Activated CD4-positive, alpha-beta T cell treated with anti-CD3 and anti-CD28 coated beads, Interleukin-2, amount 10 ng/mL, durations not matched to agents 24 days and 14 days (primary cell): Measurements from ENCODE around the gene C2orf69. TPM values are rescaled to one million over a fixed set of nuclear protein-coding genes. Genes with fewer than 3 reads are reported as not detected.
"Not testable (repeated sequence)": the region's sequence is repeated elsewhere in the genome, so short reads cannot be mapped to it uniquely, and the experiment has no call there.

Source experiments
- DNase-seq: peaks from one replicate; pipeline ENCODE4 v3.0.0; 2022
- H3K27ac Mint-ChIP-seq: one replicate; pipeline ENCODE4 v1.8.0; 2022; ENCODE audit warnings: mild to moderate bottlenecking, mixed read lengths
- H3K27me3 Mint-ChIP-seq: one replicate; pipeline ENCODE4 v1.8.0; 2022; ENCODE audit warnings: mixed read lengths
- H3K36me3 Mint-ChIP-seq: one replicate; pipeline ENCODE4 v1.8.0; 2022; ENCODE audit warnings: low read depth, mild to moderate bottlenecking, mixed read lengths
- H3K4me1 Mint-ChIP-seq: one replicate; pipeline ENCODE4 v1.8.0; 2021; ENCODE audit warnings: mixed read lengths
- H3K4me3 Mint-ChIP-seq: one replicate; pipeline ENCODE4 v1.8.0; 2022; ENCODE audit warnings: mild to moderate bottlenecking, moderate library complexity, mixed read lengths
- H3K9me3 Mint-ChIP-seq: one replicate; pipeline ENCODE4 v1.8.0; 2021; ENCODE audit warnings: mixed read lengths
- intact Hi-C: fragments of 100-400 bp; cut with micrococcal nuclease; formaldehyde crosslinking; loops from one replicate; pipeline ENCODE4 v1.15.1; 2023
- total RNA-seq: library from RNA; stranded (reverse); gene quantifications from 2 replicates; pipeline ENCODE4 v1.2.3, GENCODE V29; 2022

Gene C2orf69
- total RNA-seq, 1 donor from 2014 or later = 17.4 TPM

GRCh38 chr2:199902486-199903110, 8.5 kb upstream of the C2orf69 start:
- no peaks in the 10 kb centered on the region for H3K9me3 Mint-ChIP-seq
- H3K27ac Mint-ChIP-seq = no peak overlapping the region
- H3K36me3 Mint-ChIP-seq = no peaks in the 10 kb centered on the region
- no peak for DNase-seq
- no peak overlapping the region for H3K4me3 Mint-ChIP-seq
- intact Hi-C loops = no loop called here
- peaks cover 45% of the 10 kb centered on the region for H3K27me3 Mint-ChIP-seq
- H3K4me1 Mint-ChIP-seq = no peaks in the 10 kb centered on the region

- Mint-ChIP-seq H3K4me3 (no peak overlapping the region), H3K27ac (no peak overlapping the region), H3K9me3 (no peaks in the 10 kb centered on the region), H3K36me3 (no peaks in the 10 kb centered on the region), H3K4me1 (no peaks in the 10 kb centered on the region), H3K27me3 (peaks cover 43% of the 10 kb centered on the region)
- intact Hi-C loops = no loop called here
- DNase-seq = no peak
These were observed 8.0 kb upstream of the C2orf69 start for GRCh38 chr2:199903111-199903510.

- Mint-ChIP-seq H3K4me1 (peaks cover 12% of the 10 kb centered on the region), H3K36me3 (peaks cover 4% of the 10 kb centered on the region), H3K9me3 (no peaks in the 10 kb centered on the region), H3K27ac (no peak overlapping the region), H3K4me3 (no peak overlapping the region), H3K27me3 (peaks cover 28% of the 10 kb centered on the region)
- DNase-seq = no peak
- intact Hi-C loops = no loop called here
These were observed 3.9 kb upstream of the C2orf69 start for GRCh38 chr2:199907008-199907714.

- Mint-ChIP-seq H3K27ac (peak overlapping the region; percentile 97), H3K9me3 (no peaks in the 10 kb centered on the region), H3K4me3 (peak overlapping the region; percentile 99), H3K27me3 (peaks cover 11% of the 10 kb centered on the region), H3K4me1 (peaks cover 31% of the 10 kb centered on the region), H3K36me3 (peaks cover 13% of the 10 kb centered on the region)
- DNase-seq = no peak
- intact Hi-C loops = loop anchor here (1.0 to 5.0 kb wide), 4 partner anchors 45 to 616 kb away; partner anchors contain the start of genes MAIP1, SGO2, SPATS2L and TYW5
These were observed 598 bp upstream of the C2orf69 start for GRCh38 chr2:199910338-199911051.

- Mint-ChIP-seq H3K27me3 (peaks cover 3% of the 10 kb centered on the region), H3K4me3 (peak overlapping the region; percentile 99), H3K4me1 (peaks cover 31% of the 10 kb centered on the region), H3K9me3 (no peaks in the 10 kb centered on the region), H3K27ac (peak overlapping the region; percentile 97), H3K36me3 (peaks cover 25% of the 10 kb centered on the region)
- DNase-seq = no peak
- intact Hi-C loops = loop anchor here (1.0 to 5.0 kb wide), 4 partner anchors 43 to 614 kb away; partner anchors contain the start of genes MAIP1, SGO2, SPATS2L and TYW5
These were observed 726 bp downstream of the C2orf69 start for GRCh38 chr2:199911877-199912161.

- Mint-ChIP-seq H3K4me1 (peaks cover 31% of the 10 kb centered on the region), H3K27ac (peak overlapping the region; percentile 14), H3K4me3 (peak overlapping the region; percentile 99), H3K36me3 (peaks cover 33% of the 10 kb centered on the region)
- H3K9me3 Mint-ChIP-seq, H3K27me3 Mint-ChIP-seq: not testable (repeated sequence)
- intact Hi-C loops = loop anchor here (5.0 kb wide), 1 partner anchor 395 kb away; the partner anchor contains the start of gene SPATS2L
- peak; percentile 57 for DNase-seq
These were observed 1.5 kb downstream of the C2orf69 start for GRCh38 chr2:199912553-199913114.

- H3K36me3 Mint-ChIP-seq = peaks cover 49% of the 10 kb centered on the region
- intact Hi-C loops = loop anchor here (5.0 kb wide), 1 partner anchor 393 kb away; the partner anchor contains the start of gene SPATS2L
- H3K27me3 Mint-ChIP-seq = no peaks in the 10 kb centered on the region
- peaks cover 31% of the 10 kb centered on the region for H3K4me1 Mint-ChIP-seq
- H3K4me3 Mint-ChIP-seq = peak overlapping the region; percentile 18
- peak overlapping the region; percentile 1 for H3K27ac Mint-ChIP-seq
- peak; percentile 54 for DNase-seq
- no peaks in the 10 kb centered on the region for H3K9me3 Mint-ChIP-seq
These were observed 3.4 kb downstream of the C2orf69 start for GRCh38 chr2:199914372-199914958.

- Mint-ChIP-seq H3K27me3 (no peaks in the 10 kb centered on the region), H3K4me1 (peaks cover 22% of the 10 kb centered on the region), H3K36me3 (peaks cover 52% of the 10 kb centered on the region), H3K9me3 (no peaks in the 10 kb centered on the region), H3K27ac (no peak overlapping the region), H3K4me3 (no peak overlapping the region)
- peak; percentile 44 for DNase-seq
- intact Hi-C loops = no loop called here
These were observed 5.9 kb downstream of the C2orf69 start for GRCh38 chr2:199916980-199917379.

GRCh38 chr2:199922856-199923255, 11.8 kb downstream of the C2orf69 start:
- Mint-ChIP-seq H3K36me3 (peaks cover 42% of the 10 kb centered on the region), H3K4me1 (peaks cover 19% of the 10 kb centered on the region), H3K9me3 (no peaks in the 10 kb centered on the region), H3K27ac (no peak overlapping the region), H3K4me3 (no peak overlapping the region), H3K27me3 (no peaks in the 10 kb centered on the region)
- intact Hi-C loops = no loop called here
- DNase-seq = peak; percentile 50

GRCh38 chr2:199923924-199924323, 12.8 kb downstream of the C2orf69 start:
- intact Hi-C loops = no loop called here
- peak; percentile 48 for DNase-seq
- H3K27me3 Mint-ChIP-seq = no peaks in the 10 kb centered on the region
- H3K27ac Mint-ChIP-seq = peak overlapping the region; percentile 30
- peaks cover 40% of the 10 kb centered on the region for H3K36me3 Mint-ChIP-seq
- no peaks in the 10 kb centered on the region for H3K9me3 Mint-ChIP-seq
- peaks cover 19% of the 10 kb centered on the region for H3K4me1 Mint-ChIP-seq
- no peak overlapping the region for H3K4me3 Mint-ChIP-seq

GRCh38 chr2:199926806-199927205, 15.7 kb downstream of the C2orf69 start:
- peak; percentile 0 for DNase-seq
- Mint-ChIP-seq H3K9me3 (no peaks in the 10 kb centered on the region), H3K27ac (no peak overlapping the region), H3K4me1 (peaks cover 17% of the 10 kb centered on the region), H3K4me3 (no peak overlapping the region), H3K27me3 (no peaks in the 10 kb centered on the region), H3K36me3 (peaks cover 43% of the 10 kb centered on the region)
- intact Hi-C loops = no loop called here

GRCh38 chr2:199928226-199928625, 17.1 kb downstream of the C2orf69 start:
- intact Hi-C loops = no loop called here
- peaks cover 44% of the 10 kb centered on the region for H3K36me3 Mint-ChIP-seq

GRCh38 chr2:199928626-199929025, 17.5 kb downstream of the C2orf69 start:
- Mint-ChIP-seq H3K27ac (no peak overlapping the region), H3K9me3 (no peaks in the 10 kb centered on the region), H3K4me1 (peaks cover 15% of the 10 kb centered on the region), H3K4me3 (no peak overlapping the region), H3K36me3 (peaks cover 44% of the 10 kb centered on the region), H3K27me3 (no peaks in the 10 kb centered on the region)
- DNase-seq = peak; percentile 4
- intact Hi-C loops = no loop called here

More at GRCh38 chr2:199928226-199928625, 17.1 kb downstream of the C2orf69 start:
- Mint-ChIP-seq H3K9me3 (no peaks in the 10 kb centered on the region), H3K27ac (no peak overlapping the region), H3K4me3 (no peak overlapping the region), H3K27me3 (no peaks in the 10 kb centered on the region), H3K4me1 (peaks cover 16% of the 10 kb centered on the region)
- peak; percentile 14 for DNase-seq
